K562 (cell line): ENCODE results near the gene ZNF302. TPM values are rescaled to one million over a fixed set of nuclear protein-coding genes. Genes with fewer than 3 reads are reported as not detected.
A peak's percentile ranks its signal among the peaks of the same experiment; 100 is the strongest.

Source experiments
- EZH2 ChIP-seq: IDR thresholded peaks from 2 replicates; pipeline ENCODE4 v1.6.1; 2012; ENCODE audit warnings: low read depth, mild to moderate bottlenecking, inconsistent platforms, low read length, borderline replicate concordance
- HOXB6 ChIP-seq: fragments of 250-450 bp; sonication (Bioruptor Pico); IDR thresholded peaks from 2 replicates; pipeline ENCODE4 v1.5.1; 2022; ENCODE audit warnings: mild to moderate bottlenecking, borderline replicate concordance
- MCM7 ChIP-seq, 2 experiments: fragments of 450-650 bp; IDR thresholded peaks; 2 replicates each; pipeline ENCODE4 v1.6.1; 2016 to 2018
- PHF21A ChIP-seq: fragments of 450-650 bp; IDR thresholded peaks from 2 replicates; pipeline ENCODE4 v1.6.1; 2017; ENCODE audit warnings: low read depth, borderline replicate concordance
- RBM25 ChIP-seq: fragments of 200-400 bp; formaldehyde crosslinking; IDR thresholded peaks from 2 replicates; pipeline ENCODE4 v1.6.1; 2018; ENCODE audit warnings: low read length, low read depth, moderate library complexity; ENCODE audit not compliant: severe bottlenecking
- SMARCB1 ChIP-seq: IDR thresholded peaks from 2 replicates; pipeline ENCODE4 v1.6.1; 2011; ENCODE audit warnings: improper control_type of control experiment, low read depth; ENCODE audit not compliant: insufficient read length
- TBP ChIP-seq: optimal IDR thresholded peaks from 2 replicates; pipeline ENCODE3; 2011; ENCODE audit warnings: low read depth, low read length, improper control_type of control experiment
- ZNF184 ChIP-seq: sonication (generic); formaldehyde crosslinking; IDR thresholded peaks from 2 replicates; pipeline ENCODE4 v1.5.0; 2020; ENCODE audit warnings: missing genetic modification reagents
- ZNF316 ChIP-seq: fragments of 450-650 bp; IDR thresholded peaks from 2 replicates; pipeline ENCODE4 v1.6.1; 2016
- ZNF354B ChIP-seq: fragments of 250-450 bp; sonication (Bioruptor Pico); IDR thresholded peaks from 2 replicates; pipeline ENCODE4 v1.4.0; 2020
- ZNF695 ChIP-seq: fragments of 450-650 bp; formaldehyde crosslinking; IDR thresholded peaks from 2 replicates; pipeline ENCODE4 v1.4.0; 2020; ENCODE audit warnings: mild to moderate bottlenecking, moderate library complexity
- polyA plus RNA-seq, 8 experiments: library from polyadenylated mRNA; depleted of rRNA in 4 of 8; stranded (reverse) in 5 of 8; unstranded in 3 of 8; fragments of >200 nt; fragmentation: Nextera tagmentation in 2 of 8; fragmentation: Illumina TruSeq in 1 of 8; extraction: Ambion mirVana in 2 of 8; extraction: Trizol in 1 of 8; gene quantifications; 2 replicates each; pipeline versions ENCODE4 v1.2.1 to v1.2.3, GENCODE V29; 2011 to 2014; ENCODE audit warnings: inconsistent platforms in 1 of 8, missing spikeins in 1 of 8
- total RNA-seq, 7 experiments: library from RNA; depleted of rRNA in 6 of 7; stranded (reverse); fragments of >200 nt in 6 of 7; fragmentation: Illumina TruSeq in 2 of 7; extraction: Trizol in 2 of 7; gene quantifications; 2 replicates each; pipeline versions ENCODE4 v1.2.1 to v1.2.3, GENCODE V29; 2011 to 2021; ENCODE audit warnings: low replicate concordance in 1 of 7
- TF ChIP-seq, protein P1 (sequence below): fragments of 250-450 bp; sonication (Bioruptor Pico); IDR thresholded peaks from 2 replicates; pipeline ENCODE4 v1.5.0; 2021
- TF ChIP-seq, protein P2 (sequence below): sonication (generic); formaldehyde crosslinking; IDR thresholded peaks from 2 replicates; pipeline ENCODE4 v1.8.1; 2023; ENCODE audit warnings: mild to moderate bottlenecking, missing genetic modification reagents
- TF ChIP-seq, protein P3 (sequence below): fragments of 250-450 bp; sonication (Bioruptor Pico); IDR thresholded peaks from 2 replicates; pipeline ENCODE4 v1.4.0; 2020; ENCODE audit warnings: mild to moderate bottlenecking, moderate library complexity, borderline replicate concordance
- TF ChIP-seq, protein P4 (sequence below): fragments of 450-650 bp; formaldehyde crosslinking; IDR thresholded peaks from 2 replicates; pipeline ENCODE4 v1.4.0; 2022; ENCODE audit warnings: mild to moderate bottlenecking, moderate library complexity
- TF ChIP-seq, protein P5 (sequence below): sonication (generic); formaldehyde crosslinking; IDR thresholded peaks from 2 replicates; pipeline ENCODE4 v1.8.0; 2022; ENCODE audit warnings: mild to moderate bottlenecking, missing genetic modification reagents

Gene ZNF302
- total and polyA plus RNA-seq, 9 of the 15 experiments (the other 6 are each of a cell fraction or from before 2014, with no cell fraction given): 0.08 to 1.0 (median 0.27) TPM; not detected in 1

DNA sequence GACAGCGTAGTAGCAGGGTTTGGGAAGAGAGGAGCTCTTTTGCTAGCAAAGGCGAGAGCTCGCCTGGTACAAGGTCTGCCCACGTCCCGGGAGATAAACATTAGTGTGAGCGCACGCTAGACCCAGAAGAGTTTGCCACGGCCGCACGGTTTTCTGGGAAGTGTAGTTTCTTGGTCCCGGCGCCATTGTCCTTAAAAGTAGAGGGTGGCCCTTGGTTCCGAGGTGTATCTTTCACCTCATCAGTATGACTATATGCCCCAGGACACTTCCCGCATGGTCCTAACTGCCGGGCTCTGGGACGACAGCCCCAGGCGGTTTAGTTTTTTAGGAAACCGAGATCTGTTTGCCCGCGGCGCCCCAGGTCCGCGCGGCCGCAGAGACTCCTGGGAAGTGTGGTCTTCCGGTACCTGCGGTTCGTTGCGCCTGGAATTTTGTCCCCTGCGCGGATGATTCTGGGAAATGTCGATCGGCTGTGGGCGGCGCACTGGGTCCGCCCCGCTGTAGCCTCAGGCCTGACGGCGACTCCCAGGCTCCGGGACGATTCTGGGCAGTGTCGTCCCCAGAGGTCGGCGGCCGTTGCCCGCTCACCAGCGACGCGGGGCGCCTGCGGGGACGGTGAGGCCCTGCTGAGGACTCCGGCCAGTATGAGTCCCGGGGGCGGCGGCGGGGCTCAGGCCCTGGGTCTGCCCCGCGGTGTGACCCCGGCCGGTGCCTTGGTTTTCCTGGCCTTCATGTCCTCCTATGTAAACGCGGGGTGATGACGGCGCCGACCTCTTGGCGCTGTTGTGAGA lies 56.5 kb downstream of the ZNF302 start, which contains the start of gene ZNF181 (continued):
- TF ChIP-seq, protein P1, sequence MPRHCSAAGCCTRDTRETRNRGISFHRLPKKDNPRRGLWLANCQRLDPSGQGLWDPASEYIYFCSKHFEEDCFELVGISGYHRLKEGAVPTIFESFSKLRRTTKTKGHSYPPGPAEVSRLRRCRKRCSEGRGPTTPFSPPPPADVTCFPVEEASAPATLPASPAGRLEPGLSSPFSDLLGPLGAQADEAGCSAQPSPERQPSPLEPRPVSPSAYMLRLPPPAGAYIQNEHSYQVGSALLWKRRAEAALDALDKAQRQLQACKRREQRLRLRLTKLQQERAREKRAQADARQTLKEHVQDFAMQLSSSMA (CRISPR knock-in tag): peak; percentile 56; the same call in 1 of the 2 replicates
- TF ChIP-seq ZNF695 (no peak), ZNF354B (CRISPR knock-in tag) (0 out of 2 replicates have a peak, but pooled peaks have one; percentile 15), ZNF184 (no peak), MCM7 (IDR thresholded peaks at IDR 0.05) (no peak), ZNF316 (peak; percentile 35; the same call in 1 of the 2 replicates), EZH2 (no peak), HOXB6 (no peak), RBM25 (no peak), SMARCB1 (no peak), PHF21A (no peak), TBP (peak; percentile 71)
- TF ChIP-seq, protein P2, sequence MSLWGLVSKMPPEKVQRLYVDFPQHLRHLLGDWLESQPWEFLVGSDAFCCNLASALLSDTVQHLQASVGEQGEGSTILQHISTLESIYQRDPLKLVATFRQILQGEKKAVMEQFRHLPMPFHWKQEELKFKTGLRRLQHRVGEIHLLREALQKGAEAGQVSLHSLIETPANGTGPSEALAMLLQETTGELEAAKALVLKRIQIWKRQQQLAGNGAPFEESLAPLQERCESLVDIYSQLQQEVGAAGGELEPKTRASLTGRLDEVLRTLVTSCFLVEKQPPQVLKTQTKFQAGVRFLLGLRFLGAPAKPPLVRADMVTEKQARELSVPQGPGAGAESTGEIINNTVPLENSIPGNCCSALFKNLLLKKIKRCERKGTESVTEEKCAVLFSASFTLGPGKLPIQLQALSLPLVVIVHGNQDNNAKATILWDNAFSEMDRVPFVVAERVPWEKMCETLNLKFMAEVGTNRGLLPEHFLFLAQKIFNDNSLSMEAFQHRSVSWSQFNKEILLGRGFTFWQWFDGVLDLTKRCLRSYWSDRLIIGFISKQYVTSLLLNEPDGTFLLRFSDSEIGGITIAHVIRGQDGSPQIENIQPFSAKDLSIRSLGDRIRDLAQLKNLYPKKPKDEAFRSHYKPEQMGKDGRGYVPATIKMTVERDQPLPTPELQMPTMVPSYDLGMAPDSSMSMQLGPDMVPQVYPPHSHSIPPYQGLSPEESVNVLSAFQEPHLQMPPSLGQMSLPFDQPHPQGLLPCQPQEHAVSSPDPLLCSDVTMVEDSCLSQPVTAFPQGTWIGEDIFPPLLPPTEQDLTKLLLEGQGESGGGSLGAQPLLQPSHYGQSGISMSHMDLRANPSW (CRISPR knock-in tag): peak; percentile 69; the same call in 1 of the 2 replicates
- TF ChIP-seq, protein P3, sequence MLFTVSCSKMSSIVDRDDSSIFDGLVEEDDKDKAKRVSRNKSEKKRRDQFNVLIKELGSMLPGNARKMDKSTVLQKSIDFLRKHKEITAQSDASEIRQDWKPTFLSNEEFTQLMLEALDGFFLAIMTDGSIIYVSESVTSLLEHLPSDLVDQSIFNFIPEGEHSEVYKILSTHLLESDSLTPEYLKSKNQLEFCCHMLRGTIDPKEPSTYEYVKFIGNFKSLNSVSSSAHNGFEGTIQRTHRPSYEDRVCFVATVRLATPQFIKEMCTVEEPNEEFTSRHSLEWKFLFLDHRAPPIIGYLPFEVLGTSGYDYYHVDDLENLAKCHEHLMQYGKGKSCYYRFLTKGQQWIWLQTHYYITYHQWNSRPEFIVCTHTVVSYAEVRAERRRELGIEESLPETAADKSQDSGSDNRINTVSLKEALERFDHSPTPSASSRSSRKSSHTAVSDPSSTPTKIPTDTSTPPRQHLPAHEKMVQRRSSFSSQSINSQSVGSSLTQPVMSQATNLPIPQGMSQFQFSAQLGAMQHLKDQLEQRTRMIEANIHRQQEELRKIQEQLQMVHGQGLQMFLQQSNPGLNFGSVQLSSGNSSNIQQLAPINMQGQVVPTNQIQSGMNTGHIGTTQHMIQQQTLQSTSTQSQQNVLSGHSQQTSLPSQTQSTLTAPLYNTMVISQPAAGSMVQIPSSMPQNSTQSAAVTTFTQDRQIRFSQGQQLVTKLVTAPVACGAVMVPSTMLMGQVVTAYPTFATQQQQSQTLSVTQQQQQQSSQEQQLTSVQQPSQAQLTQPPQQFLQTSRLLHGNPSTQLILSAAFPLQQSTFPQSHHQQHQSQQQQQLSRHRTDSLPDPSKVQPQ (CRISPR knock-in tag): no peak
- TF ChIP-seq, protein P4, sequence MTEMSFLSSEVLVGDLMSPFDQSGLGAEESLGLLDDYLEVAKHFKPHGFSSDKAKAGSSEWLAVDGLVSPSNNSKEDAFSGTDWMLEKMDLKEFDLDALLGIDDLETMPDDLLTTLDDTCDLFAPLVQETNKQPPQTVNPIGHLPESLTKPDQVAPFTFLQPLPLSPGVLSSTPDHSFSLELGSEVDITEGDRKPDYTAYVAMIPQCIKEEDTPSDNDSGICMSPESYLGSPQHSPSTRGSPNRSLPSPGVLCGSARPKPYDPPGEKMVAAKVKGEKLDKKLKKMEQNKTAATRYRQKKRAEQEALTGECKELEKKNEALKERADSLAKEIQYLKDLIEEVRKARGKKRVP (CRISPR knock-in tag): no peak
- TF ChIP-seq, protein P5, sequence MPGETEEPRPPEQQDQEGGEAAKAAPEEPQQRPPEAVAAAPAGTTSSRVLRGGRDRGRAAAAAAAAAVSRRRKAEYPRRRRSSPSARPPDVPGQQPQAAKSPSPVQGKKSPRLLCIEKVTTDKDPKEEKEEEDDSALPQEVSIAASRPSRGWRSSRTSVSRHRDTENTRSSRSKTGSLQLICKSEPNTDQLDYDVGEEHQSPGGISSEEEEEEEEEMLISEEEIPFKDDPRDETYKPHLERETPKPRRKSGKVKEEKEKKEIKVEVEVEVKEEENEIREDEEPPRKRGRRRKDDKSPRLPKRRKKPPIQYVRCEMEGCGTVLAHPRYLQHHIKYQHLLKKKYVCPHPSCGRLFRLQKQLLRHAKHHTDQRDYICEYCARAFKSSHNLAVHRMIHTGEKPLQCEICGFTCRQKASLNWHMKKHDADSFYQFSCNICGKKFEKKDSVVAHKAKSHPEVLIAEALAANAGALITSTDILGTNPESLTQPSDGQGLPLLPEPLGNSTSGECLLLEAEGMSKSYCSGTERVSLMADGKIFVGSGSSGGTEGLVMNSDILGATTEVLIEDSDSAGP (CRISPR knock-in tag): no peak
